IPS-NIHi7 (cell line): ENCODE data around the gene ZC3H11A.
"Not testable (repeated sequence)": the region's sequence is repeated elsewhere in the genome, so short reads cannot be mapped to it uniquely, and the experiment has no call there.

Experiments
- DNase-seq: peaks from one replicate; pipeline ENCODE4 v3.0.0; 2012; ENCODE audit warnings: mixed read lengths; ENCODE audit errors: extremely low spot score

ZC3H11A gene

DNA sequence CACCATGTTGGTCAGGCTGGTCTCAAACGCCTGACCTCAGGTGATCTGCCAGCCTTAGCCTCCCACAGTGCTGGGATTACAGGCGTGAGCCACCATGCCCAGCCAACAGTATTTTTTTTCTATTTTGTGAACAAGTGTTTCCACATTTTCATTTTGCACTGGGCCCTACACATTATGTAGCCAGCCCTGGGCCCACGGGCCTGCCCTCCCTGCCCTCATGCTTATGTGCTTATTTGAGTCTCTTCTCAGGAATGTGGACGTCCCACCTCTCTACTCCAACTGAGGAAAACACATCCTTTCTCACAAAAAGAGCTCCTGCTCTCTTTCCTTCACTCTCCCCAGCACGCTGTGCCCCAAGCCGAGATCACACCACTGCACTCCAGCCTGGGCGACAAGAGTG is 13.5 kb upstream of the ZC3H11A start:
- no peak for DNase-seq

GRCh38 chr1:203789966-203790365 is 5.5 kb upstream of the ZC3H11A start:
- no peak for DNase-seq

- DNase-seq = no peak
Measured at GRCh38 chr1:203791498-203791897, 3.9 kb upstream of the ZC3H11A start.

GRCh38 chr1:203792486-203792885 is 2.9 kb upstream of the ZC3H11A start:
- DNase-seq = no peak

DNA sequence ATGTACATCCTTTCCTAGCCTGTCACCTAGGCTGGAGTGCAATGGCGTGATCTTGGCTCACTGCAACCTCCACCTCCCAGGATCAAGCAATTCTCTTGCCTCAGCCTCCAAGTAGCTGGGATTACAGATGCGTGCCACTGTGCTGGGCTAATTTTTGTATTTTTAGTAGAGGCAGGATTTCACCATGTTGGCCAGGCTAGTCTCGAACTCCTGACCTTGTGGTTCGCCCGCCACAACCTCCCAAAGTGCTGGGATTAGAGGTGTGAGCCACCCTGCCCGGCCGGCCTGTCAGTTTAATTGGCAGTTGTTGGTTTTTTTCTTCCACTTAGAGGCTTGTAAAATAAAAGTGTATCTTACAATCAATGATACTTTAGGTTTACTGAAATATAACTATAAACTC is 1.9 kb upstream of the ZC3H11A start:
- not testable (repeated sequence) for DNase-seq

- DNase-seq = no peak
Measured at GRCh38 chr1:203794764-203795440, 521 bp upstream of the ZC3H11A start.

- DNase-seq = peak; percentile 14
Measured at GRCh38 chr1:203796236-203796605, 798 bp downstream of the ZC3H11A start.

DNA sequence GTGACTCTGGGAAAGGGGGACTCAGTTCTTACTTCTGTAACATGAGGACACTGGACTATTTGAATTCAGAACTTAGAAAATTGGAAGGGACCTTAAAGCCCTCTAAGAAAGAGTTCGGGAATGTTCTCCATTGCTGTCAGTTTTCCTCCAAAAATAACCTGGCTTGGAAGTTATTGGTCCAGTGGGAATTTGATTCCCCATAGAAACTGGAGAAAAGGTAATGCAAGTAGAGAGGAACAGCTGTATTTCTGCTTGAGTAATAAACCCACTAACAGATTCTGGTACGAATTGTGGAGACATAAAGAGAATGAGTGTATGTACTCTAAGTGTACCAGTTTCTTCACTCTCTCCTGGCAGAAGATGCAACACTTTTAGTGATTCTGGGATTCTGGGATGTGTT is 1.8 kb downstream of the ZC3H11A start:
- DNase-seq = no peak

GRCh38 chr1:203797948-203798655 is 2.7 kb downstream of the ZC3H11A start:
- DNase-seq = no peak

DNA sequence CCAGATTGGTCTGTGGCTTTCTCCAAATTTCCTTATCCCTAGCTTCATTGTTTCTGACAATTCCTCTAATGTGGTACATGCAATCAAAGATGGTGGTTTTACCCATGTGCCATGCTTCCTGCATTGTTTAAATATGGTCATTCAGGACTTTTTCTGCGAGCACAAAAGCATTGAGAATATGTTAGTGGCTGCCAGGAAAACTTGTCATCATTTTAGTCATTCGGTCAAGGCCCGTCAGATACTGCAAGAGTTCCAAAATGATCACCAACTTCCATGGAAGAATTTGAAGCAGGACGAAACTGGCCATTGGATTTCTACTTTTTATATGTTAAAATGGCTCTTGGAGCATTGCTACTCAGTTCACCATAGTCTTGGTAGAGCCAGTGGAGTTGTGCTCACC is 3.7 kb downstream of the ZC3H11A start:
- DNase-seq = no peak

DNA sequence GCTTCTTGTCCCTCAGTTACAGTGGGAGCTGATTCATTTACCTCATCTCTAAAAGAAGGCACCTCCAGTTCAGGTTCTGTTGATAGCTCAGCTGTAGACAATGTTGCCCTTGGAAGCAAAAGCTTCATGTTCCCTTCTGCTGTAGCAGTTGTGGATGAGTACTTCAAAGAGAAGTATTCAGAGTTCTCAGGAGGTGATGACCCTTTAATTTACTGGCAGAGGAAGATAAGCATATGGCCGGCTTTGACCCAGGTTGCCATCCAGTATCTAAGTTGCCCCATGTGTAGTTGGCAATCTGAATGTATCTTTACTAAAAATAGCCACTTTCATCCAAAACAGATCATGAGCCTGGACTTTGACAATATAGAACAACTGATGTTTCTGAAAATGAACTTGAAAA is 4.5 kb downstream of the ZC3H11A start:
- DNase-seq = no peak

DNA sequence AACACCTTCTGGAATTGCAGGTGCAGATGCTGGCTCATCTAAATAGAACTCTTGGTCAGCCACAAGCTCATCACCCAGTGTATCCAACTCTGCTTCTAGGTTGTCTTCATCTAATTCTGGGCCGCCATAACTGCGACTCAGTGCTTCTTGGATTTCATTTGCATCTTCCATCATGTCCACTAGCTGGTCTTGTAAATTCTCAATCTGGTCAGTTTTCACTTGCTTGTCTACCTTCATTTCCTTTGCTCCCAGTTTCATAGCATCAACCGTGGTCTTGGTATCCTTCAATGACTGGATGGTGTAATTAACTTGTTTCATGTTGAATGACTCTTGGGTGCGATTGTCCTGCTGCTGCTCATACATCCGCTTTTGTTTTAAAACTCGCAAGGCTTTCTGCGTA is 10.3 kb downstream of the ZC3H11A start:
- DNase-seq = no peak

- no peak for DNase-seq
Measured at GRCh38 chr1:203807196-203807595, 11.8 kb downstream of the ZC3H11A start.

GRCh38 chr1:203813581-203814341 is 18.3 kb downstream of the ZC3H11A start:
- no peak for DNase-seq

GRCh38 chr1:203818399-203818798 is 23.0 kb downstream of the ZC3H11A start:
- DNase-seq = no peak

- DNase-seq = no peak
Measured at GRCh38 chr1:203823306-203823705, 27.9 kb downstream of the ZC3H11A start.

DNA sequence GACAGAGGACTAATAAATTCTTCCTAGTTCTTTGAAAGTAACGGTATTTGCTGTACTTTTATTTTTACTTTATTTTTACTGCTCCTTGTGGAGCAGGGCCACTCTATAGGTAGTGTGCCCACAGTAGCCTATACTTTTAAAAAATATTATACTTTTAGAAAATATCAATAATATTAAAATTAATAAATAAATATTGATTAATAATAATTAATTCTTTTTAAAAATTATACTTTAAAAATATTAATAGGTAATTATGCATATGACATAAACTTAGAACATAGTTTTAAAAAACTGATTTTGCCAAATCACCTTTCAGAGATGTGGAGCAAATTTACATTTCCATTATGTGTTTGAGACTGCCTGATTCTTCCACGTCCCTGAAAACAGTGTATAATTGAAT is 30.8 kb downstream of the ZC3H11A start:
- no peak for DNase-seq

DNA sequence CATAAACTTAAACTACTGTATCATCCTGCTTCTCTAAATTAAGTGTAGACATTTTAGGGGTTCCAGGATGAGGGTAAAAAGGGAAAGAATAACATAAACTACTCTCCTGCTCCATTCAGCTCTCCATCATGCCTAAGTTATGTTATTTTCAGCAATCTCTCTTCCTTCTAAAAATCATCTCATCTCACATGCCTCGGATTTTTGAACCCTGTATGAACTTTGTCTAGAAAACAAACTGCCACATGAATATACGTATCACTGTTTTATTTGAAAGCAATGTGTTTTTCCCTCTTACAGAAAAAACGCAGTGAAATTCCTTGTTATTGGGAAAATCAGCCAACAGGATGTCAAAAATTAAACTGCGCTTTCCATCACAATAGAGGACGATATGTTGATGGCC is 32.6 kb downstream of the ZC3H11A start:
- DNase-seq = no peak

GRCh38 chr1:203828503-203828902 is 33.1 kb downstream of the ZC3H11A start:
- no peak for DNase-seq

- DNase-seq = not testable (repeated sequence)
Measured at GRCh38 chr1:203829247-203829646, 33.8 kb downstream of the ZC3H11A start.

- DNase-seq = no peak
Measured at GRCh38 chr1:203835476-203835875, 40.1 kb downstream of the ZC3H11A start.

- DNase-seq = no peak
Measured at GRCh38 chr1:203839081-203839480, 43.7 kb downstream of the ZC3H11A start.
